HG03097 (cell line): ENCODE results near the gene RTTN.

Source experiments
- ATAC-seq: cut with Tn5 transposase; IDR thresholded peaks from one replicate; pipeline ENCODE4 v1.9.1; 2021; ENCODE audit not compliant: unreplicated experiment, low FRiP score

The RTTN gene

DNA sequence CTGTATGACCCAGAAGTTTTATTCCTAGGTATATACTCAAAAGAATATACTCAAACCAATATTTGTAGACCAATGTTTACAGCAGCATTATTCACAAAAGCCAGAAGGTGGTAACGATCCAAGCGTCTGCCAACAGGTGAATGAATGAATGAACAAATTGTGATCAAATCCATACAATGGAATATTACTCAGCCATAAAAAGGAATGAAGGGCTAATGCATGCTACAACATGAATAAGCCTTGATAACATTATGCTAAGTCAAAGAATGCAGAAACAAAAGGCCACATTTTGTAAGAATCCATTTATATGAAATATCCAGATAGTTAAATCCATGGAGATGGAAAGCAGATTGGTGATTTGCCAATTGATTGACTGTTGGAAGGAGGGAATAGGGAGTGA is 252.3 kb downstream of the RTTN start:
- no peak for ATAC-seq
